SK-N-SH treated with all-trans-retinoic acid at 6 μM for 48 hours (cell line): ENCODE results near the gene CACNB2.
"Not testable (repeated sequence)": the region's sequence is repeated elsewhere in the genome, so short reads cannot be mapped to it uniquely, and the experiment has no call there.

Experiments
- ATAC-seq: fragments of 200-7000 bp; cut with Tn5 transposase; 3 replicates; pipeline ENCODE4 v1.9.1; 2020; ENCODE audit warnings: mild to moderate bottlenecking, moderate library complexity
- ARNTL ChIP-seq: fragments of 450-650 bp; formaldehyde crosslinking; IDR thresholded peaks from 2 replicates; pipeline ENCODE4 v1.5.0; 2020; ENCODE audit warnings: low read depth, mild to moderate bottlenecking, moderate library complexity, borderline replicate concordance
- BACH2 ChIP-seq: fragments of 250-450 bp; sonication (Bioruptor Pico); IDR thresholded peaks from 2 replicates; pipeline ENCODE4 v1.9.0; 2021; ENCODE audit warnings: mild to moderate bottlenecking, borderline replicate concordance
- CSDC2 ChIP-seq: fragments of 250-450 bp; sonication (Bioruptor Pico); IDR thresholded peaks from 2 replicates; pipeline ENCODE4 v1.5.0; 2020; ENCODE audit warnings: mild to moderate bottlenecking, moderate library complexity
- ESRRG ChIP-seq: fragments of 250-450 bp; sonication (Bioruptor Pico); IDR thresholded peaks from 2 replicates; pipeline ENCODE4 v1.6.1; 2021; ENCODE audit warnings: mild to moderate bottlenecking
- GLIS3 ChIP-seq: fragments of 250-450 bp; sonication (Bioruptor Pico); IDR thresholded peaks from 2 replicates; pipeline ENCODE4 v1.5.0; 2020; ENCODE audit warnings: mild to moderate bottlenecking, moderate library complexity
- ISL1 ChIP-seq: fragments of 250-450 bp; sonication (Bioruptor Pico); IDR thresholded peaks from 2 replicates; pipeline ENCODE4 v2.1.2; 2022; ENCODE audit warnings: mild to moderate bottlenecking, moderate library complexity
- OSR1 ChIP-seq: fragments of 250-450 bp; sonication (Bioruptor Pico); IDR thresholded peaks from 2 replicates; pipeline ENCODE4 v1.8.0; 2022; ENCODE audit warnings: moderate library complexity, mild to moderate bottlenecking, inconsistent platforms
- PPARA ChIP-seq: fragments of 250-450 bp; sonication (Bioruptor Pico); IDR thresholded peaks from 2 replicates; pipeline ENCODE4 v1.5.0; 2020; ENCODE audit warnings: mild to moderate bottlenecking, borderline replicate concordance
- RARB ChIP-seq: fragments of 250-450 bp; sonication (Bioruptor Pico); IDR thresholded peaks from 2 replicates; pipeline ENCODE4 v1.8.0; 2021; ENCODE audit warnings: mild to moderate bottlenecking, moderate library complexity
- TCF4 ChIP-seq: fragments of 250-450 bp; sonication (Bioruptor Pico); IDR thresholded peaks from 2 replicates; pipeline ENCODE4 v1.8.0; 2021; ENCODE audit warnings: mild to moderate bottlenecking, moderate library complexity, borderline replicate concordance
- TOX ChIP-seq: fragments of 250-450 bp; sonication (Bioruptor Pico); IDR thresholded peaks from 2 replicates; pipeline ENCODE4 v1.8.0; 2021; ENCODE audit warnings: mild to moderate bottlenecking, moderate library complexity, borderline replicate concordance
- TSHZ2 ChIP-seq: fragments of 250-450 bp; sonication (Bioruptor Pico); IDR thresholded peaks from 2 replicates; pipeline ENCODE4 v1.5.0; 2020; ENCODE audit warnings: mild to moderate bottlenecking, moderate library complexity
- ZC3H10 ChIP-seq: fragments of 250-450 bp; sonication (Bioruptor Pico); IDR thresholded peaks from 2 replicates; pipeline ENCODE4 v1.5.1; 2021; ENCODE audit warnings: mild to moderate bottlenecking, moderate library complexity
- ZFP3 ChIP-seq: fragments of 250-450 bp; sonication (Bioruptor Pico); IDR thresholded peaks from 2 replicates; pipeline ENCODE4 v1.5.0; 2020; ENCODE audit warnings: mild to moderate bottlenecking, moderate library complexity
- ZFP30 ChIP-seq: fragments of 450-650 bp; formaldehyde crosslinking; IDR thresholded peaks from 2 replicates; pipeline ENCODE4 v1.5.0; 2022; ENCODE audit warnings: mild to moderate bottlenecking, moderate library complexity
- ZNF565 ChIP-seq: fragments of 450-650 bp; formaldehyde crosslinking; conservative IDR thresholded peaks from 2 replicates; pipeline ENCODE4 v1.5.0; 2020; ENCODE audit warnings: low read depth, mild to moderate bottlenecking, moderate library complexity
- ZNF70 ChIP-seq: fragments of 450-650 bp; formaldehyde crosslinking; IDR thresholded peaks from 2 replicates; pipeline ENCODE4 v1.5.0; 2020; ENCODE audit warnings: mild to moderate bottlenecking, moderate library complexity
- ZNF8 ChIP-seq: fragments of 450-650 bp; formaldehyde crosslinking; IDR thresholded peaks from 2 replicates; pipeline ENCODE4 v1.5.0; 2020; ENCODE audit warnings: mild to moderate bottlenecking, moderate library complexity
- TF ChIP-seq, protein P1 (sequence below): fragments of 250-450 bp; sonication (Bioruptor Pico); IDR thresholded peaks from 2 replicates; pipeline ENCODE4 v1.8.0; 2021; ENCODE audit warnings: low read depth, mild to moderate bottlenecking, moderate library complexity, borderline replicate concordance
- TF ChIP-seq, protein P2 (sequence below): fragments of 250-450 bp; sonication (Bioruptor Pico); IDR thresholded peaks from 2 replicates; pipeline ENCODE4 v1.8.0; 2020; ENCODE audit warnings: mild to moderate bottlenecking, moderate library complexity, borderline replicate concordance
- TF ChIP-seq, protein P3 (sequence below): fragments of 250-450 bp; sonication (Bioruptor Pico); IDR thresholded peaks from 2 replicates; pipeline ENCODE4 v1.5.1; 2021; ENCODE audit warnings: mild to moderate bottlenecking, moderate library complexity
- TF ChIP-seq, protein P4 (sequence below): fragments of 250-450 bp; sonication (Bioruptor Pico); IDR thresholded peaks from 2 replicates; pipeline ENCODE4 v1.5.1; 2020; ENCODE audit warnings: low read depth, mild to moderate bottlenecking, moderate library complexity

Gene CACNB2

DNA sequence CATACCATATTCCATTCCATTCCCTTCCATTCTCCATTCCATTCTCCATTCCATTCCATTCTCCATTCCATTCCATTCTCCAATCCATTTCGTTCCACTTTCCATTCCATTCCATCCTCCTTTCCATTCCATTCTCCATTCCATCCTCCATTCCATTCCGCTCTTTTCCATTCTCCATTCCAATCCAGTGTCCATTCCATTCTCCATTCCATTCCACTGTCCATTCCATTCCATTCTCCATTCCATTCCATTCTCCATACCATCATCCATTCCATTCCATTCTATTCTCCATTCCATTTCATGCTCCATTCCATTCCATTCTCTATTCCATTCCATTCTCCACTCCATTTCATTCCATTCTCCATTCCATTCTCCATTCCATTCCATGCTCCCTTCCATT is 430.2 kb downstream of the CACNB2 start:
- ATAC-seq, result not testable (repeated sequence)

DNA sequence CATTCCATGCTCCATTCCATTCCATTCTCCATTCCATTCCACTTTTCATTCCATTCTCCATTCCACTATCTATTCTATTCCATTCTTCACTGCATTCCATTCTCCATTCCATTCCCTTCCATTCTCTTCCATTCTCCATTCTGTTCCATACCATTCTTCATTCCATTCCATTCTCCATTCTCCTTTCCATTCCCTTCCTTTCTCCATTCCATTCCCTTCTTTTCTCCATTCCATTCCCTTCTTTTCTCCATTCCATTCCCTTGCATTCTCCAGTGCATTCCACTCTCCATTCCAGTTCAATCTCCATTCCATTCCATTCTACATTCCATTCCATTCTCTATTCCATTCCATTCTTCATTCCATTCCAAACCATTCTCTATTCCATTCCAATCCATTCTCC is 430.9 kb downstream of the CACNB2 start:
- TF ChIP-seq PPARA (CRISPR knock-in tag) (no peak), ESRRG (no peak), ZFP3 (CRISPR knock-in tag) (no peak), GLIS3 (CRISPR knock-in tag) (no peak), ZNF8 (CRISPR knock-in tag) (no peak), TOX (no peak), TCF4 (CRISPR knock-in tag) (no peak), CSDC2 (no peak), OSR1 (no peak), RARB (CRISPR knock-in tag) (no peak), ZNF70 (no peak), BACH2 (CRISPR knock-in tag) (no peak), ISL1 (no peak), ZNF565 (CRISPR knock-in tag) (no peak)
- TF ChIP-seq, protein P1, sequence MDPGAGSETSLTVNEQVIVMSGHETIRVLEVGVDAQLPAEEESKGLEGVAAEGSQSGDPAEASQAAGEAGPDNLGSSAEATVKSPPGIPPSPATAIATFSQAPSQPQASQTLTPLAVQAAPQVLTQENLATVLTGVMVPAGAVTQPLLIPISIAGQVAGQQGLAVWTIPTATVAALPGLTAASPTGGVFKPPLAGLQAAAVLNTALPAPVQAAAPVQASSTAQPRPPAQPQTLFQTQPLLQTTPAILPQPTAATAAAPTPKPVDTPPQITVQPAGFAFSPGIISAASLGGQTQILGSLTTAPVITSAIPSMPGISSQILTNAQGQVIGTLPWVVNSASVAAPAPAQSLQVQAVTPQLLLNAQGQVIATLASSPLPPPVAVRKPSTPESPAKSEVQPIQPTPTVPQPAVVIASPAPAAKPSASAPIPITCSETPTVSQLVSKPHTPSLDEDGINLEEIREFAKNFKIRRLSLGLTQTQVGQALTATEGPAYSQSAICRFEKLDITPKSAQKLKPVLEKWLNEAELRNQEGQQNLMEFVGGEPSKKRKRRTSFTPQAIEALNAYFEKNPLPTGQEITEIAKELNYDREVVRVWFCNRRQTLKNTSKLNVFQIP (CRISPR knock-in tag), result no peak
- TF ChIP-seq, protein P2, sequence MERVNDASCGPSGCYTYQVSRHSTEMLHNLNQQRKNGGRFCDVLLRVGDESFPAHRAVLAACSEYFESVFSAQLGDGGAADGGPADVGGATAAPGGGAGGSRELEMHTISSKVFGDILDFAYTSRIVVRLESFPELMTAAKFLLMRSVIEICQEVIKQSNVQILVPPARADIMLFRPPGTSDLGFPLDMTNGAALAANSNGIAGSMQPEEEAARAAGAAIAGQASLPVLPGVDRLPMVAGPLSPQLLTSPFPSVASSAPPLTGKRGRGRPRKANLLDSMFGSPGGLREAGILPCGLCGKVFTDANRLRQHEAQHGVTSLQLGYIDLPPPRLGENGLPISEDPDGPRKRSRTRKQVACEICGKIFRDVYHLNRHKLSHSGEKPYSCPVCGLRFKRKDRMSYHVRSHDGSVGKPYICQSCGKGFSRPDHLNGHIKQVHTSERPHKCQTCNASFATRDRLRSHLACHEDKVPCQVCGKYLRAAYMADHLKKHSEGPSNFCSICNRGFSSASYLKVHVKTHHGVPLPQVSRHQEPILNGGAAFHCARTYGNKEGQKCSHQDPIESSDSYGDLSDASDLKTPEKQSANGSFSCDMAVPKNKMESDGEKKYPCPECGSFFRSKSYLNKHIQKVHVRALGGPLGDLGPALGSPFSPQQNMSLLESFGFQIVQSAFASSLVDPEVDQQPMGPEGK (CRISPR knock-in tag), result no peak
- TF ChIP-seq, protein P3, sequence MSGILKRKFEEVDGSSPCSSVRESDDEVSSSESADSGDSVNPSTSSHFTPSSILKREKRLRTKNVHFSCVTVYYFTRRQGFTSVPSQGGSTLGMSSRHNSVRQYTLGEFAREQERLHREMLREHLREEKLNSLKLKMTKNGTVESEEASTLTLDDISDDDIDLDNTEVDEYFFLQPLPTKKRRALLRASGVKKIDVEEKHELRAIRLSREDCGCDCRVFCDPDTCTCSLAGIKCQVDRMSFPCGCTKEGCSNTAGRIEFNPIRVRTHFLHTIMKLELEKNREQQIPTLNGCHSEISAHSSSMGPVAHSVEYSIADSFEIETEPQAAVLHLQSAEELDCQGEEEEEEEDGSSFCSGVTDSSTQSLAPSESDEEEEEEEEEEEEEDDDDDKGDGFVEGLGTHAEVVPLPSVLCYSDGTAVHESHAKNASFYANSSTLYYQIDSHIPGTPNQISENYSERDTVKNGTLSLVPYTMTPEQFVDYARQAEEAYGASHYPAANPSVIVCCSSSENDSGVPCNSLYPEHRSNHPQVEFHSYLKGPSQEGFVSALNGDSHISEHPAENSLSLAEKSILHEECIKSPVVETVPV (CRISPR knock-in tag), result no peak
- TF ChIP-seq, protein P4, sequence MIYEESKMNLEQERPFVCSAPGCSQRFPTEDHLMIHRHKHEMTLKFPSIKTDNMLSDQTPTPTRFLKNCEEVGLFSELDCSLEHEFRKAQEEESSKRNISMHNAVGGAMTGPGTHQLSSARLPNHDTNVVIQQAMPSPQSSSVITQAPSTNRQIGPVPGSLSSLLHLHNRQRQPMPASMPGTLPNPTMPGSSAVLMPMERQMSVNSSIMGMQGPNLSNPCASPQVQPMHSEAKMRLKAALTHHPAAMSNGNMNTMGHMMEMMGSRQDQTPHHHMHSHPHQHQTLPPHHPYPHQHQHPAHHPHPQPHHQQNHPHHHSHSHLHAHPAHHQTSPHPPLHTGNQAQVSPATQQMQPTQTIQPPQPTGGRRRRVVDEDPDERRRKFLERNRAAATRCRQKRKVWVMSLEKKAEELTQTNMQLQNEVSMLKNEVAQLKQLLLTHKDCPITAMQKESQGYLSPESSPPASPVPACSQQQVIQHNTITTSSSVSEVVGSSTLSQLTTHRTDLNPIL (CRISPR knock-in tag), result no peak
- ATAC-seq, result no peak

GRCh38 chr10:18571780-18572179 is 431.6 kb downstream of the CACNB2 start:
- ATAC-seq, result no peak
- TF ChIP-seq CSDC2 (no peak), OSR1 (no peak), ZFP30 (CRISPR knock-in tag) (no peak), ZC3H10 (CRISPR knock-in tag) (no peak), BACH2 (CRISPR knock-in tag) (no peak), ARNTL (CRISPR knock-in tag) (no peak), ZNF70 (no peak), TSHZ2 (CRISPR knock-in tag) (no peak), GLIS3 (CRISPR knock-in tag) (no peak), ZNF565 (CRISPR knock-in tag) (no peak), RARB (CRISPR knock-in tag) (no peak), TOX (no peak), ESRRG (no peak), ZFP3 (CRISPR knock-in tag) (no peak), PPARA (CRISPR knock-in tag) (no peak)
- TF ChIP-seq, protein P3 (CRISPR knock-in tag), result no peak
- TF ChIP-seq, protein P2 (CRISPR knock-in tag), result no peak
- TF ChIP-seq, protein P4 (CRISPR knock-in tag), result no peak
